Peyer's patch (tissue), 4 donors: ENCODE data around the gene ZNF367.

Experiments used
- CTCF ChIP-seq, 6 experiments: fragments of 450-650 bp in 4 of 6; fragments of 200-600 bp in 2 of 6; sonication (generic) in 1 of 6; IDR thresholded peaks; one replicate each; pipeline ENCODE4 v1.5.1; 2017 to 2019; ENCODE audit warnings: antibody characterized with exemption in 6 of 6, mild to moderate bottlenecking in 3 of 6, moderate library complexity in 1 of 6
- POLR2A ChIP-seq, 2 donors: fragments of 450-650 bp; IDR thresholded peaks; one replicate each; pipeline ENCODE4 v1.5.1; 2017; ENCODE audit warnings: antibody characterized with exemption in 2 of 2, mild to moderate bottlenecking in 2 of 2, moderate library complexity in 2 of 2

DNA sequence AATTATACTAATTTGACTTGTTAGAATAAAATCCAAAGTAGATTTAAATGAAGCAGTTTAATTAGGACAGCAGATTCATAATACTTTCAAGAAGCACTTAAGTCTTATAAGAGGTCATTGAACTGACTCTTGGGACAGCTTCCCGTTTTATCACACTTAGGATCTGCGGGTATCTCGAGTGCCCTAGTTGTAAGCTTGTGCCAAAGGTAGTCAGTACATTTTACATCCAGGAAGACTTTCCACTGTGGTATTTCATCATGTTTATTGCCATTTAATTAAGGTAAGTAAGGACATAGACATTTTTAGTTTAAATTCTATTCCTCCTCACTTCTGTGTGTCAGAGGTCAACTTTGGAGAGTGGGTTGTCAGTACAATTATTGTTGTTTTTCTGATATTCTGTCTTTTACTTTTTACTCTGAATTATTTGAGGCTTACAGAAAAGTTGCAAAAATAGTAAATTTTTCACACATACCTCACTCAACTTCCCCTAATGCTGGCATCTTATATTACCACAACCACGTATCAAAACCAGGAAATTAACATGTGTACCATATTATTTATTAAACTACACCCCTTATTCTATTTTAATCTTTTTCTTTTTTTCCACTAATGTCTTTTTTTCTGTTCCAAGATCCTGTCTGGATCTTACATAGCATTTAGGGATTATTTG, 7.5 kb upstream of the ZNF367 start:
- no peak for TF ChIP-seq CTCF (IDR thresholded peaks at IDR 0.05)
- TF ChIP-seq POLR2A (IDR thresholded peaks at IDR 0.05), result no peak
